IMR-90 (cell line): ENCODE measurements around the gene KCNAB2. TPM values are rescaled to one million over a fixed set of nuclear protein-coding genes. Genes with fewer than 3 reads are reported as not detected.

ENCODE experiments used
- ATAC-seq: fragments of 200-7000 bp; cut with Tn5 transposase; 2 replicates; pipeline ENCODE4 v1.9.1; 2020; ENCODE audit warnings: low read depth, mild to moderate bottlenecking, moderate library complexity
- BruUV-seq: library from RNA; stranded (reverse); fragments of 400-500 nt; replicated peaks from 2 replicates; lab custom pipeline; 2021; lab: Mats Ljungman, UMichigan
- CTCF ChIA-PET: fragments of 300-600 bp; formaldehyde crosslinking; extraction: SDS; loops from one replicate; lab custom pipeline; 2021; ENCODE audit warnings: antibody characterized with exemption; lab: Yijun Ruan, JAX
- POLR2A ChIA-PET: fragments of 300-600 bp; sonication (Branson Sonifier 250); formaldehyde crosslinking; loops from one replicate; lab custom pipeline; 2022; ENCODE audit warnings: antibody characterized with exemption; ENCODE audit not compliant: unreplicated experiment; lab: Charles Lee
- DNase-seq: peaks from one replicate; pipeline ENCODE4 v3.0.0; 2013
- H2AFZ ChIP-seq: replicated peaks from 2 replicates; pipeline ENCODE3; 2013; ENCODE audit warnings: low read length, mild to moderate bottlenecking; ENCODE audit not compliant: poor library complexity
- H2AK5ac ChIP-seq: 2 replicates; pipeline ENCODE4 v1.6.1; 2013; ENCODE audit warnings: low read depth, low read length, inconsistent platforms
- H2AK9ac ChIP-seq: replicated peaks from 2 replicates; pipeline ENCODE3; 2013; ENCODE audit warnings: mild to moderate bottlenecking, low read depth, low read length, moderate library complexity; ENCODE audit not compliant: poor library complexity
- H2BK120ac ChIP-seq: 2 replicates; pipeline ENCODE4 v1.6.1; 2013; ENCODE audit warnings: low read depth, low read length, inconsistent platforms
- H2BK15ac ChIP-seq: 3 replicates; pipeline ENCODE4 v1.6.1; 2013; ENCODE audit warnings: low read depth, low read length, inconsistent platforms
- H2BK20ac ChIP-seq: 2 replicates; pipeline ENCODE4 v1.6.1; 2013; ENCODE audit warnings: low read depth, mild to moderate bottlenecking, inconsistent platforms, low read length, moderate library complexity
- H2BK5ac ChIP-seq: 2 replicates; pipeline ENCODE4 v1.6.1; 2013; ENCODE audit warnings: mild to moderate bottlenecking, low read depth, low read length, inconsistent platforms; ENCODE audit not compliant: poor library complexity, severe bottlenecking
- H3K14ac ChIP-seq: replicated peaks from 2 replicates; pipeline ENCODE4 v1.6.1; 2013; ENCODE audit warnings: low read depth, low read length, inconsistent platforms
- H3K18ac ChIP-seq: 2 replicates; pipeline ENCODE4 v1.6.1; 2013; ENCODE audit warnings: low read depth, low read length, control low read depth
- H3K23ac ChIP-seq: 2 replicates; pipeline ENCODE4 v1.6.1; 2013; ENCODE audit warnings: low read depth, low read length, inconsistent platforms
- H3K27ac ChIP-seq: 2 replicates; pipeline ENCODE4 v1.5.1; 2013; ENCODE audit warnings: mild to moderate bottlenecking, control low read depth, low read length; ENCODE audit not compliant: insufficient read depth
- H3K27me3 ChIP-seq: 2 replicates; pipeline ENCODE4 v1.6.1; 2013; ENCODE audit warnings: low read length; ENCODE audit not compliant: control insufficient read depth, insufficient read depth
- H3K36me3 ChIP-seq: 2 replicates; pipeline ENCODE4 v1.6.1; 2013; ENCODE audit warnings: low read length, mixed read lengths; ENCODE audit not compliant: control insufficient read depth, insufficient read depth
- H3K4ac ChIP-seq: 2 replicates; pipeline ENCODE4 v1.6.1; 2013; ENCODE audit warnings: low read depth, low read length, inconsistent platforms
- H3K4me1 ChIP-seq: 2 replicates; pipeline ENCODE4 v1.6.1; 2013; ENCODE audit warnings: low read length, mixed read lengths; ENCODE audit not compliant: control insufficient read depth, insufficient read depth
- H3K4me2 ChIP-seq: 2 replicates; pipeline ENCODE4 v1.6.1; 2013; ENCODE audit warnings: low read depth, mild to moderate bottlenecking, control low read depth, low read length, moderate library complexity
- H3K4me3 ChIP-seq: 2 replicates; pipeline ENCODE4 v1.5.1; 2013; ENCODE audit warnings: low read depth, mild to moderate bottlenecking, control low read depth, low read length, moderate library complexity; ENCODE audit not compliant: insufficient read depth
- H3K56ac ChIP-seq: 2 replicates; pipeline ENCODE4 v1.6.1; 2013; ENCODE audit warnings: low read length, inconsistent platforms; ENCODE audit not compliant: insufficient read depth; ENCODE audit errors: extremely low read depth
- H3K79me1 ChIP-seq, 2 experiments: 2 replicates each; pipeline ENCODE4 v1.6.1; 2013; ENCODE audit warnings: low read length in 2 of 2, inconsistent platforms in 1 of 2, low read depth in 1 of 2
- H3K9ac ChIP-seq: 2 replicates; pipeline ENCODE4 v1.6.1; 2013; ENCODE audit warnings: low read depth, low read length, control low read depth
- H3K9me1 ChIP-seq: 2 replicates; pipeline ENCODE4 v1.6.1; 2013; ENCODE audit warnings: low read length, inconsistent platforms; ENCODE audit not compliant: insufficient read depth
- H3K9me3 ChIP-seq: 2 replicates; pipeline ENCODE4 v1.6.1; 2013; ENCODE audit warnings: low read length; ENCODE audit not compliant: control insufficient read depth, insufficient read depth
- H4K20me1 ChIP-seq: 2 replicates; pipeline ENCODE4 v1.6.1; 2013; ENCODE audit warnings: low read length, inconsistent platforms; ENCODE audit not compliant: insufficient read depth
- H4K5ac ChIP-seq: 2 replicates; pipeline ENCODE4 v1.6.1; 2013; ENCODE audit warnings: mild to moderate bottlenecking, low read depth, low read length, control low read depth
- H4K8ac ChIP-seq, 2 experiments: 2 replicates each; pipeline ENCODE4 v1.6.1; 2013; ENCODE audit warnings: low read depth in 2 of 2, low read length in 2 of 2, control low read depth in 1 of 2, inconsistent platforms in 1 of 2
- H4K91ac ChIP-seq: 2 replicates; pipeline ENCODE4 v1.6.1; 2013; ENCODE audit warnings: low read depth, low read length, inconsistent platforms; ENCODE audit not compliant: insufficient read depth
- BHLHE40 ChIP-seq: fragments of 150-350 bp; IDR thresholded peaks from 2 replicates; pipeline ENCODE4 v1.6.1; 2016; ENCODE audit warnings: mild to moderate bottlenecking, low read depth, low read length
- CEBPB ChIP-seq: IDR thresholded peaks from 2 replicates; pipeline ENCODE4 v1.6.1; 2012; ENCODE audit warnings: low read depth, low read length, improper control_type of control experiment
- CHD1 ChIP-seq: IDR thresholded peaks from 2 replicates; pipeline ENCODE4 v1.6.1; 2012; ENCODE audit warnings: low read depth, low read length, improper control_type of control experiment
- FOS ChIP-seq: fragments of 150-350 bp; IDR thresholded peaks from 2 replicates; pipeline ENCODE4 v1.6.1; 2016; ENCODE audit warnings: low read depth, low read length
- MAFK ChIP-seq: IDR thresholded peaks from 2 replicates; pipeline ENCODE4 v1.6.1; 2012; ENCODE audit warnings: low read depth, low read length, improper control_type of control experiment
- MAZ ChIP-seq: IDR thresholded peaks from 2 replicates; pipeline ENCODE4 v1.6.1; 2012; ENCODE audit warnings: low read depth, mild to moderate bottlenecking, low read length, improper control_type of control experiment, moderate library complexity, borderline replicate concordance
- MXI1 ChIP-seq: IDR thresholded peaks from 2 replicates; pipeline ENCODE4 v1.6.1; 2012; ENCODE audit warnings: low read depth, mild to moderate bottlenecking, low read length, moderate library complexity, borderline replicate concordance
- NFE2L2 ChIP-seq: fragments of 150-350 bp; IDR thresholded peaks from 2 replicates; pipeline ENCODE4 v1.6.1; 2016; ENCODE audit warnings: low read depth, mild to moderate bottlenecking, low read length
- POLR2A ChIP-seq: IDR thresholded peaks from 2 replicates; pipeline ENCODE4 v1.6.1; 2012; ENCODE audit warnings: mild to moderate bottlenecking, low read depth, low read length
- RAD21 ChIP-seq: IDR thresholded peaks from 2 replicates; pipeline ENCODE4 v1.6.1; 2012; ENCODE audit warnings: low read length, improper control_type of control experiment
- RCOR1 ChIP-seq: IDR thresholded peaks from 2 replicates; pipeline ENCODE4 v1.6.1; 2012; ENCODE audit warnings: mild to moderate bottlenecking, low read length, improper control_type of control experiment; ENCODE audit not compliant: insufficient replicate concordance
- RFX5 ChIP-seq: IDR thresholded peaks from 2 replicates; pipeline ENCODE4 v1.8.0; 2012; ENCODE audit warnings: low read depth, mild to moderate bottlenecking, low read length, moderate library complexity
- SMC3 ChIP-seq: fragments of 150-350 bp; IDR thresholded peaks from 2 replicates; pipeline ENCODE4 v1.6.1; 2016; ENCODE audit warnings: low read depth, mild to moderate bottlenecking, antibody characterized with exemption, low read length, moderate library complexity
- whole genome bisulfite sequencing, 2 experiments: methylation state at CpG; one replicate each; pipeline versions ENCODE4 v1.1.5 to v1.1.7; 2013; ENCODE audit warnings: missing lambda C conversion rate in 2 of 2; ENCODE audit not compliant: insufficient read length in 1 of 2; ENCODE audit errors: extremely low coverage in 2 of 2; 5-methylcytosine and 5-hydroxymethylcytosine counted together
- dilution Hi-C: fragments of 300-500 bp; cut with HindIII; formaldehyde crosslinking; loops from one replicate; pipeline ENCODE4 v1.14.3; 2018; ENCODE audit warnings: low sequenced_read_pairs; ENCODE audit not compliant: unreplicated experiment
- in situ Hi-C: fragments of 300-500 bp; cut with MboI; formaldehyde crosslinking; loops from 3 replicates; pipeline ENCODE4 v1.14.3; 2019; ENCODE audit warnings: low sequenced_read_pairs, inconsistent platforms, mixed read lengths
- intact Hi-C: fragments of 100-400 bp; cut with micrococcal nuclease; formaldehyde crosslinking; loops from 2 replicates; pipeline ENCODE4 v1.10.0; 2022
- polyA plus RNA-seq, 3 experiments: library from polyadenylated mRNA; depleted of rRNA; stranded (reverse); fragments of >200 nt; gene quantifications; 2 replicates each; pipeline ENCODE4 v1.2.3, GENCODE V29; 2012; ENCODE audit warnings: low replicate concordance in 1 of 3
- total RNA-seq: library from RNA; depleted of rRNA; stranded (reverse); fragments of >200 nt; gene quantifications from 2 replicates; pipeline ENCODE4 v1.2.3, GENCODE V29; 2012
- TF ChIP-seq, protein P1 (sequence below): conservative IDR thresholded peaks from 2 replicates; pipeline ENCODE4 v1.5.1; 2012; ENCODE audit warnings: mild to moderate bottlenecking, low read depth, low read length, improper control_type of control experiment
- TF ChIP-seq, protein P2 (sequence below): fragments of 150-350 bp; IDR thresholded peaks from 2 replicates; pipeline ENCODE4 v1.6.1; 2016; ENCODE audit warnings: low read depth, mild to moderate bottlenecking, low read length, moderate library complexity, borderline replicate concordance
- TF ChIP-seq, protein P3 (sequence below): fragments of 150-350 bp; IDR thresholded peaks from 2 replicates; pipeline ENCODE4 v1.6.1; 2017; ENCODE audit warnings: mild to moderate bottlenecking, antibody characterized with exemption, low read length, low read depth

KCNAB2 gene
- total and polyA plus RNA-seq, 2 of the 4 experiments (the other 2 are of a cell fraction): 1.3 to 4.2 TPM

DNA sequence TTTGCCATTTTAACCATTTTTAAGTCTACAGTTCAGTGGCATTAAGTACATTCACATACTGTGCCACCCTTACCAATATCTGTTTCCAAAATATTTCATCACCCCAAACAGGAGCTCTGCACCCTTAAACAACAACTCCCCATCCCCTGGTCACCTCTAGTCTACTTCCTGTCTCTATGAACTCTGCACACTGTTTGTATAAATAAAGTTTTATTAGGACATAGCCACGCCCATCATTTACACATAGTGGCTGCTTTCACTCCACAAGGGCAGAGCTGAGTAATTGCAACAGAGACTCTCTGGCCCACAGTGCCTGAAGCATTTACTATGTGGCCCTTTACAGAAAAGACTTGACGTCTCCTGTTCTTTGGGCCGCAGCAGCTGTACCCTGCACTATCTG is 30.1 kb downstream of the KCNAB2 start:
- Histone ChIP-seq H3K4ac (no peak overlapping the region), H3K9me1 (no peaks in the 10 kb centered on the region), H3K36me3 (no peaks in the 10 kb centered on the region), H2BK5ac (no peak overlapping the region), H3K18ac (no peak overlapping the region), H3K9me3 (no peaks in the 10 kb centered on the region), H2AFZ (no peak overlapping the region), H3K14ac (no peak overlapping the region), H3K9ac (no peak overlapping the region), H2BK120ac (no peak overlapping the region), H4K5ac (no peak overlapping the region), H2AK5ac (no peak overlapping the region), H3K4me2 (no peak overlapping the region), H3K23ac (no peak overlapping the region), H3K56ac (no peak overlapping the region), H4K8ac (no peak overlapping the region), H3K27me3 (peaks cover 3% of the 10 kb centered on the region; the same call in 1 of the 2 replicates), H4K91ac (no peak overlapping the region), H3K4me3 (no peak overlapping the region), H4K20me1 (no peaks in the 10 kb centered on the region), H2AK9ac (no peak overlapping the region), H3K27ac (no peak overlapping the region), H2BK20ac (no peak overlapping the region), H2BK15ac (no peak overlapping the region), H3K4me1 (no peaks in the 10 kb centered on the region), H3K79me1 (no peaks in the 10 kb centered on the region)
- BruUV-seq: no TSS peak
- ATAC-seq: no peak
- dilution Hi-C loops (no loop called here), intact Hi-C loops (no loop called here), in situ Hi-C loops (no loop called here)
- CTCF ChIA-PET: no interaction called here
- no CpG with 5 or more reads among the region's 3 CpGs for WGBS, 2 experiments
- POLR2A ChIA-PET: no interaction called here
- no peak for DNase-seq
- TF ChIP-seq, protein P1, sequence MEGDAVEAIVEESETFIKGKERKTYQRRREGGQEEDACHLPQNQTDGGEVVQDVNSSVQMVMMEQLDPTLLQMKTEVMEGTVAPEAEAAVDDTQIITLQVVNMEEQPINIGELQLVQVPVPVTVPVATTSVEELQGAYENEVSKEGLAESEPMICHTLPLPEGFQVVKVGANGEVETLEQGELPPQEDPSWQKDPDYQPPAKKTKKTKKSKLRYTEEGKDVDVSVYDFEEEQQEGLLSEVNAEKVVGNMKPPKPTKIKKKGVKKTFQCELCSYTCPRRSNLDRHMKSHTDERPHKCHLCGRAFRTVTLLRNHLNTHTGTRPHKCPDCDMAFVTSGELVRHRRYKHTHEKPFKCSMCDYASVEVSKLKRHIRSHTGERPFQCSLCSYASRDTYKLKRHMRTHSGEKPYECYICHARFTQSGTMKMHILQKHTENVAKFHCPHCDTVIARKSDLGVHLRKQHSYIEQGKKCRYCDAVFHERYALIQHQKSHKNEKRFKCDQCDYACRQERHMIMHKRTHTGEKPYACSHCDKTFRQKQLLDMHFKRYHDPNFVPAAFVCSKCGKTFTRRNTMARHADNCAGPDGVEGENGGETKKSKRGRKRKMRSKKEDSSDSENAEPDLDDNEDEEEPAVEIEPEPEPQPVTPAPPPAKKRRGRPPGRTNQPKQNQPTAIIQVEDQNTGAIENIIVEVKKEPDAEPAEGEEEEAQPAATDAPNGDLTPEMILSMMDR: no peak
- TF ChIP-seq NFE2L2 (no peak), MXI1 (no peak), RFX5 (no peak), SMC3 (no peak), MAFK (no peak), FOS (no peak), CEBPB (no peak), RAD21 (no peak), POLR2A (no peak), CHD1 (no peak), BHLHE40 (no peak), MAZ (no peak), RCOR1 (no peak)
- TF ChIP-seq, protein P2, sequence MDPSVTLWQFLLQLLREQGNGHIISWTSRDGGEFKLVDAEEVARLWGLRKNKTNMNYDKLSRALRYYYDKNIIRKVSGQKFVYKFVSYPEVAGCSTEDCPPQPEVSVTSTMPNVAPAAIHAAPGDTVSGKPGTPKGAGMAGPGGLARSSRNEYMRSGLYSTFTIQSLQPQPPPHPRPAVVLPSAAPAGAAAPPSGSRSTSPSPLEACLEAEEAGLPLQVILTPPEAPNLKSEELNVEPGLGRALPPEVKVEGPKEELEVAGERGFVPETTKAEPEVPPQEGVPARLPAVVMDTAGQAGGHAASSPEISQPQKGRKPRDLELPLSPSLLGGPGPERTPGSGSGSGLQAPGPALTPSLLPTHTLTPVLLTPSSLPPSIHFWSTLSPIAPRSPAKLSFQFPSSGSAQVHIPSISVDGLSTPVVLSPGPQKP: no peak
- TF ChIP-seq, protein P3, sequence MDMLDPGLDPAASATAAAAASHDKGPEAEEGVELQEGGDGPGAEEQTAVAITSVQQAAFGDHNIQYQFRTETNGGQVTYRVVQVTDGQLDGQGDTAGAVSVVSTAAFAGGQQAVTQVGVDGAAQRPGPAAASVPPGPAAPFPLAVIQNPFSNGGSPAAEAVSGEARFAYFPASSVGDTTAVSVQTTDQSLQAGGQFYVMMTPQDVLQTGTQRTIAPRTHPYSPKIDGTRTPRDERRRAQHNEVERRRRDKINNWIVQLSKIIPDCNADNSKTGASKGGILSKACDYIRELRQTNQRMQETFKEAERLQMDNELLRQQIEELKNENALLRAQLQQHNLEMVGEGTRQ: no peak
